Left ventricle myocardium inferior (tissue), 1 donor: ENCODE results near the gene BAG1. TPM values are rescaled to one million over a fixed set of nuclear protein-coding genes. Genes with fewer than 3 reads are reported as not detected.
A peak's percentile ranks its signal among the peaks of the same experiment; 100 is the strongest.

Experiments used
- DNase-seq: peaks from one replicate; pipeline ENCODE4 v3.0.0-alpha.2; 2020
- H3K27ac ChIP-seq: fragments of 200-600 bp; replicated peaks from 2 replicates; pipeline ENCODE4 v1.8.0; 2021
- H3K27me3 ChIP-seq: fragments of 200-600 bp; 2 replicates; pipeline ENCODE4 v1.8.0; 2021; ENCODE audit warnings: low read depth
- H3K36me3 ChIP-seq: fragments of 200-600 bp; 2 replicates; pipeline ENCODE4 v1.8.0; 2021
- H3K4me1 ChIP-seq: fragments of 200-600 bp; 2 replicates; pipeline ENCODE4 v1.8.0; 2021
- H3K4me3 ChIP-seq: fragments of 200-600 bp; 2 replicates; pipeline ENCODE4 v1.8.0; 2021; ENCODE audit warnings: mild to moderate bottlenecking, moderate library complexity
- H3K9me3 ChIP-seq: fragments of 200-600 bp; replicated peaks from 2 replicates; pipeline ENCODE4 v1.8.0; 2021
- intact Hi-C: fragments of 100-400 bp; cut with micrococcal nuclease; formaldehyde crosslinking; loops from one replicate; pipeline ENCODE4 v1.11.0; 2022
- long read RNA-seq: library from polyadenylated mRNA; unstranded; transcript quantifications from one replicate; pipeline ENCODE4 v2.0.0, GENCODE V29; 2021
- total RNA-seq: library from RNA; stranded (reverse); fragmentation: NEBNext Ultra II Directional; extraction: Animal tissue kit (Norgen Biotek cat#: 25700); gene quantifications from one replicate; pipeline ENCODE4 v1.2.1, GENCODE V29; 2021
- TF ChIP-seq, protein P1 (sequence below): fragments of 200-600 bp; IDR thresholded peaks from 2 replicates; pipeline ENCODE4 v1.8.0; 2021; ENCODE audit warnings: antibody characterized with exemption, mild to moderate bottlenecking, borderline replicate concordance
- donor health status: DM: no; HTN: yes; CAD: no; lungs with severe emphysema.

BAG1 gene
- total RNA-seq = 138 TPM
- long read RNA-seq, transcript BAG1-210 (7 exons, 3,786 nt) = major isoform, 185 of 193 reads
- long read RNA-seq, partial matches to known transcripts = 1 of 193 reads
- long read RNA-seq, other reads (novel, unspliced or antisense) = 7 of 193 reads

DNA sequence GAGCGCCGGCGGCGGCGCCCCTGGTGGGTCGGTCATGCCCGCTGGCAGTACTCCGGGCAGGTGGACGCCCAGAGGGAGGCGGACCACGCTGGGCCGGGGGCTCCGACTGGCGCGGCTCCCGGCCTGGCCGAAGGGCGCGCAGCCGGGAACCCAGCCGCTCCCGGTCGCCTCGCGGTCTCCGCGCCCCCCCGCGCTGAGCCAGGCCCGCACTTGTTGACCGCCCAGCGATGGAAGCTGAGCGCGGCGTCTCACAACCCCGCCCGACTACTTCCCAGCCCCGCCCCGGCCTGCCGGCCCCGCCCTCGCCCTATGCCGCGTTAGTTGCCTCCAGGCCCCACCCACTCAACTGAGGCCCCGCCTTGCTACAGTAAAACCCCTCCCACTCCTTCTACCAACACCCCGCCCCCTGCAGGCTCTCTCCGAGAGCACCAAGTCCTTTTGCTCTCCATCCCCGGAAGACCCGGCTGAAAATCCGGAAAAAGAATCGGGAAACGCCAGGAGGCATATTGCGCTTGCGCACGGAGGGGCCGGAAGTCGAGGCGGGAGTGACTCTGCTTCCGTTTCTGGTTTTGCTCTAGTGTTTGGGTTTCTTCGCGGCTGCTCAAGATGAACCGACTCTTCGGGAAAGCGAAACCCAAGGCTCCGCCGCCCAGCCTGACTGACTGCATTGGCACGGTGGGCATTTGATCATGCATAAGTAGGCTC lies at the start of gene BAG1, which contains the start of gene CHMP5:
BAG1 (minus strand) TSS at position 236 of the 705 bp plus-strand sequence.
CHMP5 (plus strand) TSS at position 577 of the 705 bp plus-strand sequence; CDS start at position 607, 30 bp downstream.
- H3K4me3 ChIP-seq = peak within 1 kb of the TSS; percentile 79

DNA sequence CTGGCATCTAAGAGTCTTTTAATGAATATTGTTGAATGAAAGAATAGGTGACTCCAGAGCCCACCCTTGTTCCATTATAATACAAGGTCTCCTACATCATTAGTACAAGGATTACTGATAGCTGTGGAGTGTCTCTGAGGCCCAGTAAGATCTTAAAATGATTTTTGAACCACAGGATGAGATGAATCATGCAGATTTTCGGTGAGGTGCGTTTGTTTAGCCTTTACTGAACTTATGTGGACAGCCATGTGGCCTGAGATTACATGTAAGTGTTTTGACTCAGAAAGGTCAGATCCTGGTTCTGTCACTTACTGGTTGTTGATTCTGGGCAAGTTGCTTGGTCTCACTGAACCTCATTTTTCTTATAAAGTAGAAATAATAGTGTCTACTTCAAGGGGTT lies 47.4 kb upstream of the BAG1 start:
- H3K36me3 ChIP-seq = peaks cover 100% of the 10 kb centered on the region
- H3K4me3 ChIP-seq = no peak overlapping the region
- TF ChIP-seq, protein P1, sequence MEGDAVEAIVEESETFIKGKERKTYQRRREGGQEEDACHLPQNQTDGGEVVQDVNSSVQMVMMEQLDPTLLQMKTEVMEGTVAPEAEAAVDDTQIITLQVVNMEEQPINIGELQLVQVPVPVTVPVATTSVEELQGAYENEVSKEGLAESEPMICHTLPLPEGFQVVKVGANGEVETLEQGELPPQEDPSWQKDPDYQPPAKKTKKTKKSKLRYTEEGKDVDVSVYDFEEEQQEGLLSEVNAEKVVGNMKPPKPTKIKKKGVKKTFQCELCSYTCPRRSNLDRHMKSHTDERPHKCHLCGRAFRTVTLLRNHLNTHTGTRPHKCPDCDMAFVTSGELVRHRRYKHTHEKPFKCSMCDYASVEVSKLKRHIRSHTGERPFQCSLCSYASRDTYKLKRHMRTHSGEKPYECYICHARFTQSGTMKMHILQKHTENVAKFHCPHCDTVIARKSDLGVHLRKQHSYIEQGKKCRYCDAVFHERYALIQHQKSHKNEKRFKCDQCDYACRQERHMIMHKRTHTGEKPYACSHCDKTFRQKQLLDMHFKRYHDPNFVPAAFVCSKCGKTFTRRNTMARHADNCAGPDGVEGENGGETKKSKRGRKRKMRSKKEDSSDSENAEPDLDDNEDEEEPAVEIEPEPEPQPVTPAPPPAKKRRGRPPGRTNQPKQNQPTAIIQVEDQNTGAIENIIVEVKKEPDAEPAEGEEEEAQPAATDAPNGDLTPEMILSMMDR = no peak
- H3K27me3 ChIP-seq = no peaks in the 10 kb centered on the region
- H3K9me3 ChIP-seq = no peaks in the 10 kb centered on the region
- H3K4me1 ChIP-seq = peaks cover 10% of the 10 kb centered on the region
- intact Hi-C loops = no loop called here
- H3K27ac ChIP-seq = no peak overlapping the region
- no peak for DNase-seq

More for the DNA sequence above, at the start of gene BAG1, which contains the start of gene CHMP5:
- peak within 1 kb of the TSS; percentile 96 for H3K27ac ChIP-seq
- peak; percentile 100 for DNase-seq
- H3K9me3 ChIP-seq = no peaks in the 10 kb centered on the region
- H3K4me1 ChIP-seq = peaks cover 53% of the 10 kb centered on the region
- TF ChIP-seq, protein P1 = peak; percentile 53
- intact Hi-C loops = no loop called here
- H3K27me3 ChIP-seq = no peaks in the 10 kb centered on the region
- peaks cover 64% of the 10 kb centered on the region for H3K36me3 ChIP-seq

DNA sequence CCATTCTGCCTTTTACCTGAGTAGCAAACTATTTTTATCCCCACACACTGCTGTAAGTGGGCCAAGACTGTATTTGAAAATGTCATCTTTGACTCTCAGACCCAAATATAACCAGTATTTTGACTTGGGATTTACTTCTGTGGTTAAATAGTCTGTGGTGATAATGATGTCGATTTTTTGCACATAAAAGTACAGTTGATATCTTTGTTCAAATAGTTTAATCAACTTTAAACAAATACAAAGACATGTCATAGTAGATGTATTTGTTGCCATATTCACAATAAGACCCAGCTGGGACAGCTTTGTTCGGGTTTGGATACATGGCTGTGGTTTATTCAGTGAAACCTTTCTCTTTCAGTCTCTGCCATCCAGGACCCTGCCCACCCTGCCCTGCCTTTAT lies 46.2 kb upstream of the BAG1 start:
- intact Hi-C loops = no loop called here
- H3K27me3 ChIP-seq = no peaks in the 10 kb centered on the region
- TF ChIP-seq, protein P1 = no peak
- H3K9me3 ChIP-seq = no peaks in the 10 kb centered on the region
- no peak overlapping the region for H3K4me3 ChIP-seq
- no peak overlapping the region for H3K27ac ChIP-seq
- no peak for DNase-seq
- H3K36me3 ChIP-seq = peaks cover 100% of the 10 kb centered on the region
- H3K4me1 ChIP-seq = peaks cover 10% of the 10 kb centered on the region

DNA sequence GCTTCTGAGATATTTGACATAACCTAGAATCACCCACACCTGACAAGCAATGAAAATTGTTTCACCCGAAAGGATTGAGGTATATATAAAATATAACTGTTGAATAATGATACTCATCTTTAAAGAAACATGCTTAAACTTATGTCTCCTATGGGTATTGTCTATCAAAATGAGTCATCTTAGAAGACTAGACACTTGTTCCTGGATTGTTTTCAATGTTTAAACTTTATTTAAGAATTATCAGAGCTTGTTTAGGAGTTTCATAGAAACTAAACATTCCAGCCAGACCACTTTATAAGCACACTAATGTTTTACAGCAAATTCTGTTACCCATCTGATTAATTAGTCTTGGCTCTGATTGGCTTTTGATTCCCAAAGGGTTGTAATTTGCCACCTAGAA lies 45.4 kb upstream of the BAG1 start:
- Histone ChIP-seq H3K9me3 (no peaks in the 10 kb centered on the region), H3K36me3 (peaks cover 100% of the 10 kb centered on the region), H3K4me3 (no peak overlapping the region), H3K27me3 (no peaks in the 10 kb centered on the region), H3K4me1 (peaks cover 10% of the 10 kb centered on the region), H3K27ac (no peak overlapping the region)
- no peak for DNase-seq
- TF ChIP-seq, protein P1 = no peak
- intact Hi-C loops = no loop called here

DNA sequence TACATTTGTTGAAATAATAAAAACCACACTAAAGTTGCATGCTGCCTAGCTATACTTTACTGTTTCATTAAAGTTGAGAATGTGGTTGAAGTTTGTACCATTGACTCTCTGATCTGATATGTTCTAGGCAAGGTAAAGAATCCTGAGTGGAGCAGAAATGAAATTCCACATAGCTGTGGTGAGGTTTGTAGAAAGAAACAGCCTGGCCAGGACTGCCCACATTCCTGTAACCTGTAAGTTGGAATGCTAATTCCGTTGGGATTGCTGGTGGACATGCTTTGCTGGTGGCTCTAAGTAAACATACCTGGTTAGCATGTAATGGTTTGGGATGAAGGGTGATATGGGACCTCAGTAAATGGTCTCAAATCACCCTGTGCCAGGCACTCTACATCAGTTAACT lies 42.6 kb upstream of the BAG1 start:
- Histone ChIP-seq H3K36me3 (peaks cover 100% of the 10 kb centered on the region), H3K9me3 (no peaks in the 10 kb centered on the region), H3K27ac (no peak overlapping the region), H3K4me1 (peaks cover 11% of the 10 kb centered on the region), H3K4me3 (no peak overlapping the region), H3K27me3 (no peaks in the 10 kb centered on the region)
- TF ChIP-seq, protein P1 = no peak
- no peak for DNase-seq
- intact Hi-C loops = no loop called here
